ENCODE results near the gene SRSF4. TPM values are rescaled to one million over a fixed set of nuclear protein-coding genes. Genes with fewer than 3 reads are reported as not detected.

Gene SRSF4
- total and polyA plus RNA-seq, 10 of the 15 experiments (the other 5 are each of a cell fraction or from before 2014, with no cell fraction given): 17.2 to 107 (median 78.6) TPM

GRCh38 chr1:29202584-29203340 is 21.1 kb upstream of the SRSF4 start (continued):
- TF ChIP-seq, protein P1, sequence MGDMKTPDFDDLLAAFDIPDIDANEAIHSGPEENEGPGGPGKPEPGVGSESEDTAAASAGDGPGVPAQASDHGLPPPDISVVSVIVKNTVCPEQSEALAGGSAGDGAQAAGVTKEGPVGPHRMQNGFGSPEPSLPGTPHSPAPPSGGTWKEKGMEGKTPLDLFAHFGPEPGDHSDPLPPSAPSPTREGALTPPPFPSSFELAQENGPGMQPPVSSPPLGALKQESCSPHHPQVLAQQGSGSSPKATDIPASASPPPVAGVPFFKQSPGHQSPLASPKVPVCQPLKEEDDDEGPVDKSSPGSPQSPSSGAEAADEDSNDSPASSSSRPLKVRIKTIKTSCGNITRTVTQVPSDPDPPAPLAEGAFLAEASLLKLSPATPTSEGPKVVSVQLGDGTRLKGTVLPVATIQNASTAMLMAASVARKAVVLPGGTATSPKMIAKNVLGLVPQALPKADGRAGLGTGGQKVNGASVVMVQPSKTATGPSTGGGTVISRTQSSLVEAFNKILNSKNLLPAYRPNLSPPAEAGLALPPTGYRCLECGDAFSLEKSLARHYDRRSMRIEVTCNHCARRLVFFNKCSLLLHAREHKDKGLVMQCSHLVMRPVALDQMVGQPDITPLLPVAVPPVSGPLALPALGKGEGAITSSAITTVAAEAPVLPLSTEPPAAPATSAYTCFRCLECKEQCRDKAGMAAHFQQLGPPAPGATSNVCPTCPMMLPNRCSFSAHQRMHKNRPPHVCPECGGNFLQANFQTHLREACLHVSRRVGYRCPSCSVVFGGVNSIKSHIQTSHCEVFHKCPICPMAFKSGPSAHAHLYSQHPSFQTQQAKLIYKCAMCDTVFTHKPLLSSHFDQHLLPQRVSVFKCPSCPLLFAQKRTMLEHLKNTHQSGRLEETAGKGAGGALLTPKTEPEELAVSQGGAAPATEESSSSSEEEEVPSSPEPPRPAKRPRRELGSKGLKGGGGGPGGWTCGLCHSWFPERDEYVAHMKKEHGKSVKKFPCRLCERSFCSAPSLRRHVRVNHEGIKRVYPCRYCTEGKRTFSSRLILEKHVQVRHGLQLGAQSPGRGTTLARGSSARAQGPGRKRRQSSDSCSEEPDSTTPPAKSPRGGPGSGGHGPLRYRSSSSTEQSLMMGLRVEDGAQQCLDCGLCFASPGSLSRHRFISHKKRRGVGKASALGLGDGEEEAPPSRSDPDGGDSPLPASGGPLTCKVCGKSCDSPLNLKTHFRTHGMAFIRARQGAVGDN (IDR thresholded peaks at IDR 0.05): no peak
- 0 out of 2 replicates have a peak, but pooled peaks have one; percentile 26 for TF ChIP-seq IKZF1 (conservative IDR thresholded peaks at IDR 0.05)
- no peak for TF ChIP-seq BRCA1 (IDR thresholded peaks at IDR 0.05; ENCODE audit: low read depth, low read length)
- no peak for TF ChIP-seq MAX (IDR thresholded peaks at IDR 0.05; ENCODE audit: low read depth, low read length)
- TF ChIP-seq FOXM1 (IDR thresholded peaks at IDR 0.05; ENCODE audit: low read depth, low read length): no peak
- TF ChIP-seq SP1 (IDR thresholded peaks at IDR 0.05; ENCODE audit: low read depth, low read length): no peak
- TF ChIP-seq YBX1 (IDR thresholded peaks at IDR 0.05): no peak
- no peak for TF ChIP-seq EZH2 (IDR thresholded peaks at IDR 0.05; ENCODE audit: borderline replicate concordance, control insufficient read depth, low read depth, low read length)
- TF ChIP-seq HDGF (IDR thresholded peaks at IDR 0.05): no peak
- TF ChIP-seq RAD21 (IDR thresholded peaks at IDR 0.05; ENCODE audit: insufficient read depth, low read depth, low read length): peak; percentile 96
- 0 out of 2 replicates have a peak, but pooled peaks have one; percentile 30 for TF ChIP-seq EED (IDR thresholded peaks at IDR 0.05; ENCODE audit: low read depth)
- peak; percentile 60; the same call in 1 of the 3 replicates for TF ChIP-seq POU2F2 (IDR thresholded peaks at IDR 0.05; ENCODE audit: borderline replicate concordance, low read depth, low read length)
- TF ChIP-seq REST (IDR thresholded peaks at IDR 0.05; ENCODE audit: low read depth, low read length): no peak
- TF ChIP-seq CHD4 (IDR thresholded peaks at IDR 0.05): no peak
- peak in 1 of 2 experiments; percentile 37; a peak in 1 of 4 replicates for TF ChIP-seq IKZF2 (IDR thresholded peaks at IDR 0.05)
- no peak for TF ChIP-seq MTA2 (IDR thresholded peaks at IDR 0.05; ENCODE audit: low read depth)
- no peak for TF ChIP-seq ZZZ3 (IDR thresholded peaks at IDR 0.05; ENCODE audit: control insufficient read depth, insufficient read length, low read depth)
- no peak for TF ChIP-seq NR2F1 (conservative IDR thresholded peaks at IDR 0.05)
- TF ChIP-seq SRF (IDR thresholded peaks at IDR 0.05; ENCODE audit: low read depth in 2 of 2, low read length in 2 of 2): no peak
- TF ChIP-seq CBFB (IDR thresholded peaks at IDR 0.05; ENCODE audit: low read depth): no peak
- TF ChIP-seq MYB (IDR thresholded peaks at IDR 0.05; ENCODE audit: borderline replicate concordance, low read depth, low read length): no peak
- TF ChIP-seq MLLT1 (IDR thresholded peaks at IDR 0.05): no peak
- no peak for TF ChIP-seq ZNF384 (IDR thresholded peaks at IDR 0.05; ENCODE audit: borderline replicate concordance, low read depth, low read length)

Measured in GM12878 (cell line).